Activated CD8-positive, alpha-beta T cell treated with anti-CD3 and anti-CD28 coated beads for 36 hours (primary cell): ENCODE measurements around the gene MCTP1. TPM values are rescaled to one million over a fixed set of nuclear protein-coding genes. Genes with fewer than 3 reads are reported as not detected.

ENCODE experiments used
- ATAC-seq: fragments of 200-7000 bp; cut with Tn5 transposase; one replicate; pipeline ENCODE4 v1.10.0; 2021; ENCODE audit warnings: mild to moderate bottlenecking, moderate library complexity
- CTCF ChIA-PET: fragments of 350-600 bp; sonication (Branson Sonifier 250); formaldehyde crosslinking; loops from one replicate; lab custom pipeline; 2021; ENCODE audit warnings: antibody characterized with exemption; lab: Charles Lee
- POLR2A ChIA-PET: fragments of 350-600 bp; sonication (Branson Sonifier 250); formaldehyde crosslinking; loops from one replicate; lab custom pipeline; 2021; ENCODE audit warnings: antibody characterized with exemption; lab: Charles Lee
- DNase-seq: peaks from one replicate; pipeline ENCODE4 v3.0.0-alpha.2; 2020
- H3K27ac Mint-ChIP-seq: one replicate; pipeline ENCODE4 v1.8.0; 2021; ENCODE audit warnings: mild to moderate bottlenecking, mixed read lengths
- H3K27me3 Mint-ChIP-seq: one replicate; pipeline ENCODE4 v1.8.0; 2021; ENCODE audit warnings: mixed read lengths
- H3K36me3 Mint-ChIP-seq: one replicate; pipeline ENCODE4 v1.8.0; 2021; ENCODE audit warnings: low read depth, mixed read lengths
- H3K4me1 Mint-ChIP-seq: one replicate; pipeline ENCODE4 v1.8.0; 2021; ENCODE audit warnings: low read depth, mixed read lengths
- H3K4me3 Mint-ChIP-seq: one replicate; pipeline ENCODE4 v1.8.0; 2021; ENCODE audit warnings: mild to moderate bottlenecking, moderate library complexity, mixed read lengths
- H3K9me3 Mint-ChIP-seq: one replicate; pipeline ENCODE4 v1.8.0; 2021; ENCODE audit warnings: mixed read lengths
- CTCF ChIP-seq: fragments of 200-600 bp; IDR thresholded peaks from one replicate; pipeline ENCODE4 v1.8.0; 2022; ENCODE audit warnings: antibody characterized with exemption, mild to moderate bottlenecking
- intact Hi-C: fragments of 100-400 bp; cut with micrococcal nuclease; formaldehyde crosslinking; loops from one replicate; pipeline ENCODE4 v1.10.0; 2022
- total RNA-seq, 2 experiments: library from RNA; stranded (reverse); gene quantifications; one replicate each; pipeline ENCODE4 v1.2.3, GENCODE V29; 2021

Gene MCTP1
- total RNA-seq, 2 experiments from 2014 or later: 0.20 to 0.40 TPM

- no peaks in the 10 kb centered on the region for H3K4me1 Mint-ChIP-seq
- TF ChIP-seq CTCF: no peak
- intact Hi-C loops: no loop called here
- H3K36me3 Mint-ChIP-seq: no peaks in the 10 kb centered on the region
- DNase-seq (no peak), ATAC-seq (no peak)
- no peak overlapping the region for H3K4me3 Mint-ChIP-seq
- ChIA-PET POLR2A (no interaction called here), CTCF (no interaction called here)
- H3K9me3 Mint-ChIP-seq: peaks cover 3% of the 10 kb centered on the region
- H3K27me3 Mint-ChIP-seq: no peaks in the 10 kb centered on the region
- no peak overlapping the region for H3K27ac Mint-ChIP-seq
Observed at GRCh38 chr5:95229646-95230045, 55.2 kb downstream of the MCTP1 start.

GRCh38 chr5:95224701-95225459, 60.0 kb downstream of the MCTP1 start:
- POLR2A ChIA-PET: no interaction called here

GRCh38 chr5:95223566-95224258, 61.2 kb downstream of the MCTP1 start:
- H3K36me3 Mint-ChIP-seq: no peaks in the 10 kb centered on the region
- POLR2A ChIA-PET: no interaction called here
- CTCF ChIA-PET: no interaction called here

More at GRCh38 chr5:95224701-95225459, 60.0 kb downstream of the MCTP1 start:
- no peak overlapping the region for H3K27ac Mint-ChIP-seq
- no peak overlapping the region for H3K4me3 Mint-ChIP-seq
- TF ChIP-seq CTCF: no peak
- no peaks in the 10 kb centered on the region for H3K27me3 Mint-ChIP-seq
- no peaks in the 10 kb centered on the region for H3K36me3 Mint-ChIP-seq
- no peaks in the 10 kb centered on the region for H3K4me1 Mint-ChIP-seq
- intact Hi-C loops: no loop called here
- CTCF ChIA-PET: no interaction called here
- ATAC-seq (no peak), DNase-seq (no peak)
- no peaks in the 10 kb centered on the region for H3K9me3 Mint-ChIP-seq

GRCh38 chr5:95222836-95223235, 62.1 kb downstream of the MCTP1 start:
- no peak for TF ChIP-seq CTCF
- no peak for DNase-seq
- H3K27ac Mint-ChIP-seq: no peak overlapping the region
- no peaks in the 10 kb centered on the region for H3K36me3 Mint-ChIP-seq
- no peak for ATAC-seq
- H3K4me1 Mint-ChIP-seq: no peaks in the 10 kb centered on the region
- H3K27me3 Mint-ChIP-seq: no peaks in the 10 kb centered on the region
- ChIA-PET CTCF (no interaction called here), POLR2A (no interaction called here)
- intact Hi-C loops: no loop called here
- H3K4me3 Mint-ChIP-seq: no peak overlapping the region
- no peaks in the 10 kb centered on the region for H3K9me3 Mint-ChIP-seq

More at GRCh38 chr5:95223566-95224258, 61.2 kb downstream of the MCTP1 start:
- Mint-ChIP-seq H3K4me3 (no peak overlapping the region), H3K4me1 (no peaks in the 10 kb centered on the region), H3K9me3 (no peaks in the 10 kb centered on the region), H3K27me3 (no peaks in the 10 kb centered on the region), H3K27ac (no peak overlapping the region)
- ATAC-seq (no peak), DNase-seq (no peak)
- TF ChIP-seq CTCF: no peak
- intact Hi-C loops: no loop called here

- POLR2A ChIA-PET: no interaction called here
- TF ChIP-seq CTCF: no peak
- no peak overlapping the region for H3K27ac Mint-ChIP-seq
- no peaks in the 10 kb centered on the region for H3K4me1 Mint-ChIP-seq
- no peaks in the 10 kb centered on the region for H3K9me3 Mint-ChIP-seq
- ATAC-seq (no peak), DNase-seq (no peak)
- H3K4me3 Mint-ChIP-seq: no peak overlapping the region
- intact Hi-C loops: no loop called here
- H3K27me3 Mint-ChIP-seq: no peaks in the 10 kb centered on the region
- H3K36me3 Mint-ChIP-seq: no peaks in the 10 kb centered on the region
- CTCF ChIA-PET: no interaction called here
Observed at GRCh38 chr5:95221234-95221633, 63.7 kb downstream of the MCTP1 start.
